Measurements from ENCODE around the gene FGFBP2. TPM values are rescaled to one million over a fixed set of nuclear protein-coding genes. Genes with fewer than 3 reads are reported as not detected.

Gene FGFBP2
- total RNA-seq, 2 donors from 2014 or later, result 0.52 to 1.8 TPM

DNA sequence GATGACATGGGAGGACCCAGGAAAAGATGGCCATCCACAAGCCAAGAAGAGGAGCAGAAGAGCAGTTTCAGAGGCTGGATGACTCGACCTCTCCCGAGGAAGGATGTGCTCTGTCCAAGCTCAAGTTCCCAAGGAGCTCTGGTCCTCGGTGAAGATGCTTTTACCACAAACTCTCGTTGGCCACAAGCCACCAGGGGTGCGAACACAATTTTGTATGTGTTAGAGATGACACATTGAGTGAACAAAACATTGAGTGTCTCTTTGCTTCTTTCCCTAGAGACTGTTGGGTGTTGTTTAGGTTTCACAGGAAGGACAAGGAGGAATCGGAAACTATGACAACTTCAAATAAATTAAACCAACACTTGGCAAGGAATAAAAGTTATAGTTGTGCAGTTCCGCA is 50.7 kb downstream of the FGFBP2 start:
- no peak for DNase-seq (ENCODE audit: low spot score)
- intact Hi-C loops (cut with DNase I), result no loop called here

Other genes starting within 250 kb of the FGFBP2 start
- gene CD38, start 184.8 kb downstream of the FGFBP2 start, total RNA-seq, result 10 to 100 TPM; 12.1 to 16.1 TPM
- gene FGFBP1, start 24.4 kb downstream of the FGFBP2 start, total RNA-seq, result not detected
- gene PROM1, start 120.8 kb upstream of the FGFBP2 start, total RNA-seq, result under 1 TPM in 1 of 2 donors, not detected in 1; 0.43 TPM